ENCODE results near the gene GPT2.

DNA sequence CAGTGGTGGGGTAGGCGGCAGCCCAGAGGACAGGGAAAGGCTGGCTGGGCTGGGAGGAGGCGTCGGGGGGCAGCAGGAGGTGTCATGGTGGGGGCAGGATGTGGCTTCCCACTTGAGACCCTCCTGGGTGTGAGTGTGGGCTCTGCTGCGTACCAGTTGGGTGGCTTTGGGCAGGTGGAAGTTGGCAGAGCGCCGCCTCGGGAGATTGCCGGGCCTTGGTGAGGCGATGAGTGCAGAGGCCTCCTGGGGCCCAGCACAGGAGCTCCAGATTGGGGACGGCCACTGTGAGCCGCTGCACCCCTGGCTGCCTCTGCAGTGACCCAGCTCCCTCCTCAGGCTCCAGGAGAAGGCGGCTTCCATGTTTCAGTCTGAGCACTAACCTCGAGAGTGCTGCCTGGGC lies 13.8 kb downstream of the GPT2 start:
- TF ChIP-seq, protein P1, sequence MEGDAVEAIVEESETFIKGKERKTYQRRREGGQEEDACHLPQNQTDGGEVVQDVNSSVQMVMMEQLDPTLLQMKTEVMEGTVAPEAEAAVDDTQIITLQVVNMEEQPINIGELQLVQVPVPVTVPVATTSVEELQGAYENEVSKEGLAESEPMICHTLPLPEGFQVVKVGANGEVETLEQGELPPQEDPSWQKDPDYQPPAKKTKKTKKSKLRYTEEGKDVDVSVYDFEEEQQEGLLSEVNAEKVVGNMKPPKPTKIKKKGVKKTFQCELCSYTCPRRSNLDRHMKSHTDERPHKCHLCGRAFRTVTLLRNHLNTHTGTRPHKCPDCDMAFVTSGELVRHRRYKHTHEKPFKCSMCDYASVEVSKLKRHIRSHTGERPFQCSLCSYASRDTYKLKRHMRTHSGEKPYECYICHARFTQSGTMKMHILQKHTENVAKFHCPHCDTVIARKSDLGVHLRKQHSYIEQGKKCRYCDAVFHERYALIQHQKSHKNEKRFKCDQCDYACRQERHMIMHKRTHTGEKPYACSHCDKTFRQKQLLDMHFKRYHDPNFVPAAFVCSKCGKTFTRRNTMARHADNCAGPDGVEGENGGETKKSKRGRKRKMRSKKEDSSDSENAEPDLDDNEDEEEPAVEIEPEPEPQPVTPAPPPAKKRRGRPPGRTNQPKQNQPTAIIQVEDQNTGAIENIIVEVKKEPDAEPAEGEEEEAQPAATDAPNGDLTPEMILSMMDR (conservative IDR thresholded peaks at IDR 0.05; ENCODE audit: low read depth, low read length) = no peak
- TF ChIP-seq EZH2 (IDR thresholded peaks at IDR 0.05; ENCODE audit: low read length, unreplicated experiment) = no peak
- TF ChIP-seq EZH2phosphoT487 (IDR thresholded peaks at IDR 0.05; ENCODE audit: borderline replicate concordance, low read length) = no peak

Measured in PC-3 (cell line).